HG03135 (cell line): ENCODE results near the gene FCAMR.

Experiments used
- ATAC-seq: cut with Tn5 transposase; IDR thresholded peaks from one replicate; pipeline ENCODE4 v1.9.1; 2021; ENCODE audit warnings: mild to moderate bottlenecking, moderate library complexity; ENCODE audit not compliant: unreplicated experiment

FCAMR gene

DNA sequence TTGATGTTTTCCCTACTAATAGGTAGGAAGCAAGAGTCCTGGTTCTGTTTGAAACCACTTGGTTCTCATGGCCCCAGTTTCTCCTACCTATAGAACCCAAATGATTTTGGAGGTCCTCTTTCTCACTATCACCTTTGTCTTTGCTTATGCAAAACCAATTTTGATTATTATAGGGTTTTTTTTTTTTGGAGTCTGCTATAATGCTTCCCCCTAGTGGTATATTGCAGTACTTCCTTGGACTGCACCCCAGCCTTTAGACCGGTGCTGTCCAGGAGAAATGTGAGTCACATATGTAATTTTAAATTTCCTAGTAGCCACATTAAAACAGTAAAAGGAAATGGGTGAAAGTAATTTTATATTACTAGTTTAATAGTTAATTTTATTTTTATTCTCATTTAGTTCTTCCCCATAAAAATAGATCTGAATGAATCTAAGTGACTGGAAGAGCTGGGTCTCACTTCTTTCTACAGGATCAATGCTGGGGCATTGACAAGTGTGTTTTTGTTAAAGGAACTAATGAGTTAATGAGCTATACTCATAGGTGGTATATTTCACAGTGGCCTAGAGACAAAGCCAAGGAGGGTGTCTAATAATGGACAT, 59.1 kb downstream of the FCAMR start:
- ATAC-seq, result no peak

DNA sequence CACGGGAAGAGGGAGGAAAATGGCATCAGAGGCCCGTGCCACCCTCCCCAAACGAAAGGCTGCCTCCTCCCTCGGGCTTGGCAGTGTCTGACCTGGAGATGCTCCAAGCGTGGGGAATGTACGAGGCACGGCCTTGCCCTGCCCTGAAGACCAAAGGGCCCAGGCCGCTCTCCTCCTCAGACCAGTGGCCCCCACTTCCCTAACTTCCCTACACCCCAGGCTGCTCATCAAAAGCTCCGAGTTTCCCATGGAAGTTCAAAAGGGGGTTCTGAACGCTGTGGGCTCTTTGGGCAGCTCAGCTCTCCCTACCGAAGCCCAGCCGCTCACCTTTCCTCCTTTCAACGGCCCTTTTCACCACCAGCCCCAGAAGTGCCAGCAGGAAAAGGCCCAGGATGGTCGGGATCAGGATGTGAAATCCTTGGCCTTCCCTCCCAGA, 60.4 kb downstream of the FCAMR start:
- no peak for ATAC-seq

DNA sequence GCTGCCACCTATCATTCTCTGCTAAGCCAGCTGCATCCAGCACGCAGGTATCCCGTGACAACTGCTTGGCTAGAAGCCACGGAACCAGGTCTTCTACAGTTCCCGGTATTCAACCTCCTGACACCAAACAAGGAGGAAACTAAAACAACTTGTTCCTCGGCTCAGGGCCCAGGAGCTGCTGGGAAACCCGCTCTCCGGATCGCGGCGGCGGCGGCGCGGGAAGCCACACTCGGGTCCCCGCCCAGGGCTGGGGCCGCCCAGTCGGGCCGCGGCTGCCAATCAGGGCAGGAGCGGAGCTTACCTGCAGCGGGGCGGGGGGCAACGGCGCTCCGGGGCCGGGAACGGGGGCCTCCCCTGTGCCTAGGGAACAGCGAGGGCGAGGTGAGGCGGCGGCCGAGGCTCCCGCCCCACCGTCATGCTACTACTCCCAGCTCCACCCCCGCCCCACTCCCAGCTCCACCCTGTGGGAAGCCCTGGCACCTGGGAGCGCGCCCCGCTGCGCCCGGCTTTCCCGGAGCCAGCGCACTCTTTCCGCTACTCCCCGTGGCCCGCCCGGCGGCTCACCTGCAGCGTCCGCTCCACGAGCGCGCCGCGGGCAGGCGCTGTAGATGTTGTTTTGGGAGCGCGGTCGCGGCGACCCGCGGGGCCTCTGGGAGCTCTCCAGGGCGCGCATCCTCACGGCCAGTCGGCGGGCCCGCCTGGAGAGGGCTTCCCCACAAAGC, 60.9 kb downstream of the FCAMR start:
- no peak for ATAC-seq

DNA sequence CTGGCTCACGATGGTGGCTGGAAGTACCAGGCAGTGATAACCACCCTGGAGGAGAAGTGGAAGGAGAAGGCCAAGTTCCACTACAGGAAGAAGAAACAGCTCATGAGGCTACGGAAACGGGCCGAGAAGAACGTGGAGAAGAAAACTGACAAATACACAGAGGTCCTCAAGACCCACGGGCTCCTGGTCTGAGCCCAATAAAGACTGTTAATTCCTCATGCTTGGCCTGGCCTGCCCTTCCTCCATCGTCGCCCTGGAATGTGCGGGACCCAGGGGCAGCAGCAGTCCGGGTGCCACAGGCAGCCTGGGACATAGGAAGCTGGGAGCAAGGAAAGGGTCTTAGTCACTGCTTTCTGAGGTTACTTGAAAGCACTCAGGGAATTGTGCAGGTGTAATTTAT, 62.2 kb downstream of the FCAMR start:
- no peak for ATAC-seq
